ENCODE data around the gene TRAF2.

DNA sequence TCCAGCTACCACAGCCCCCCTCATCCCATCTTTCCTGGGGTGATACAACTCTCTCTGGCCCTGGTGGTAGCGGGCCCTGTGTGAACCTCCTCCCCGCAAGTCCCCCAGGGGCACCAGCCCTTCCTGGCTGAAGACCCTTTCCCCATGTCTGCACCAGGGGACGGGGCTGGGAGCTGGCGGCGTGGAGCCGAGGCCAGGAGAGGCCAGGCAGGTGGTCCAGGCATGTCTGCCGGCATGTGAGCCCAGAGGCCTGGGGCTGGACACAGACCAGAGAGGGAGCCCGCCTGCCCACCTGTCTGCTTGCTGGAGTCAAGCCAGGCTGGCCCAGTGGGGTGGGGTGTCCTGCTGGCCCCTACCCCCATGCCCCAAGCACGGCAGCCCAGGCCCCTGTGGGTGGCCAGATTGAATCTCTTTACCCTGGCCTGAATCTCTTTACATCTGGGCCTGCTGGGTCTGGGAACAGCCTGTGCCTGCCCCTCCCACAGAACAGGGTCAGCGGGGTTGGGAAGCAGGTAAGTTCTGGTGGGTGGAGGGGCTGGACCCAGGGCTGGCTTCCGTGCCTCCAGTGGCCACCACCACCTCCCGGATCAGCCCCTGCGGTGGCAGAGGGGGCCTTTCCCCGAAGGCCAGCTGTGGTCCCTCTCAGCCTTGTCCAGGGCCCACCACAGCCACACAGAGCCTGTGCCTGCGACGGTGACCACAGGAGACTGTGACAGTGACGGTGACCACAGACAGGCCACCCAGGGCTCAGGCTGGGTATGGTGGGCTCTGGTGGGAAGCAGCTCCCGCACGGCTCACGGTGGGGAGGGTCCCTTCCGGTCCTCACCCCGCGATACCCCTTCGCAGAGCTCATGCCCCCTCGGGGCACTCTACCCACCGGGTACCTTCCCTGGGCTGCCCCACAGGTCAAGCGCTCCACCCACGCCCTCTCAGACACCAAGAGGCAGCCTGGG, 72.9 kb downstream of the TRAF2 start:
- TF ChIP-seq, protein P1, sequence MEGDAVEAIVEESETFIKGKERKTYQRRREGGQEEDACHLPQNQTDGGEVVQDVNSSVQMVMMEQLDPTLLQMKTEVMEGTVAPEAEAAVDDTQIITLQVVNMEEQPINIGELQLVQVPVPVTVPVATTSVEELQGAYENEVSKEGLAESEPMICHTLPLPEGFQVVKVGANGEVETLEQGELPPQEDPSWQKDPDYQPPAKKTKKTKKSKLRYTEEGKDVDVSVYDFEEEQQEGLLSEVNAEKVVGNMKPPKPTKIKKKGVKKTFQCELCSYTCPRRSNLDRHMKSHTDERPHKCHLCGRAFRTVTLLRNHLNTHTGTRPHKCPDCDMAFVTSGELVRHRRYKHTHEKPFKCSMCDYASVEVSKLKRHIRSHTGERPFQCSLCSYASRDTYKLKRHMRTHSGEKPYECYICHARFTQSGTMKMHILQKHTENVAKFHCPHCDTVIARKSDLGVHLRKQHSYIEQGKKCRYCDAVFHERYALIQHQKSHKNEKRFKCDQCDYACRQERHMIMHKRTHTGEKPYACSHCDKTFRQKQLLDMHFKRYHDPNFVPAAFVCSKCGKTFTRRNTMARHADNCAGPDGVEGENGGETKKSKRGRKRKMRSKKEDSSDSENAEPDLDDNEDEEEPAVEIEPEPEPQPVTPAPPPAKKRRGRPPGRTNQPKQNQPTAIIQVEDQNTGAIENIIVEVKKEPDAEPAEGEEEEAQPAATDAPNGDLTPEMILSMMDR (IDR thresholded peaks at IDR 0.05): no peak
- no peak for TF ChIP-seq POLR2AphosphoS5 (IDR thresholded peaks at IDR 0.05)
- no peak for TF ChIP-seq POLR2A (IDR thresholded peaks at IDR 0.05)
- TF ChIP-seq EP300 (IDR thresholded peaks at IDR 0.05): no peak
